Measurements from ENCODE around the gene CALCR.

- TF ChIP-seq GATA2 (IDR thresholded peaks at IDR 0.05; ENCODE audit: low read depth, low read length), result no peak
- no peak for TF ChIP-seq GATA3 (IDR thresholded peaks at IDR 0.05; ENCODE audit: low read depth, low read length)
Observed at GRCh38 chr7:93620864-93621263, 46.3 kb upstream of the CALCR start.
